ENCODE results near the gene GALNT17.

The GALNT17 gene

GRCh38 chr7:71477441-71477840 is 345.5 kb downstream of the GALNT17 start:
- TF ChIP-seq SIN3A (IDR thresholded peaks at IDR 0.05; ENCODE audit: borderline replicate concordance, insufficient read depth, low read length) (no peak), FOXP2 (optimal IDR thresholded peaks at IDR 0.05; ENCODE audit: borderline replicate concordance, extremely low read depth, extremely low read length, insufficient read depth) (no peak), TAF1 (IDR thresholded peaks at IDR 0.05; ENCODE audit: borderline replicate concordance, insufficient read depth, low read length) (no peak), REST (IDR thresholded peaks at IDR 0.05; ENCODE audit: insufficient read depth in 1 of 2, low read depth in 2 of 2, low read length in 2 of 2) (no peak), POLR2AphosphoS5 (IDR thresholded peaks at IDR 0.05; ENCODE audit: low read depth, low read length) (no peak)

- TF ChIP-seq SIN3A (IDR thresholded peaks at IDR 0.05; ENCODE audit: borderline replicate concordance, insufficient read depth, low read length) (no peak), FOXP2 (optimal IDR thresholded peaks at IDR 0.05; ENCODE audit: borderline replicate concordance, extremely low read depth, extremely low read length, insufficient read depth) (no peak), TAF1 (IDR thresholded peaks at IDR 0.05; ENCODE audit: borderline replicate concordance, insufficient read depth, low read length) (no peak), REST (IDR thresholded peaks at IDR 0.05; ENCODE audit: insufficient read depth in 1 of 2, low read depth in 2 of 2, low read length in 2 of 2) (no peak), POLR2AphosphoS5 (IDR thresholded peaks at IDR 0.05; ENCODE audit: low read depth, low read length) (no peak)
Observed at GRCh38 chr7:71479231-71479630, 347.3 kb downstream of the GALNT17 start.

GRCh38 chr7:71480791-71481190 is 348.8 kb downstream of the GALNT17 start:
- no peak for TF ChIP-seq POLR2AphosphoS5 (IDR thresholded peaks at IDR 0.05; ENCODE audit: low read depth, low read length)
- TF ChIP-seq TAF1 (IDR thresholded peaks at IDR 0.05; ENCODE audit: borderline replicate concordance, insufficient read depth, low read length): no peak
- TF ChIP-seq SIN3A (IDR thresholded peaks at IDR 0.05; ENCODE audit: borderline replicate concordance, insufficient read depth, low read length): no peak
- no peak for TF ChIP-seq REST (IDR thresholded peaks at IDR 0.05; ENCODE audit: insufficient read depth in 1 of 2, low read depth in 2 of 2, low read length in 2 of 2)
- no peak for TF ChIP-seq FOXP2 (optimal IDR thresholded peaks at IDR 0.05; ENCODE audit: borderline replicate concordance, extremely low read depth, extremely low read length, insufficient read depth)

GRCh38 chr7:71482284-71482683 is 350.3 kb downstream of the GALNT17 start:
- TF ChIP-seq POLR2AphosphoS5 (IDR thresholded peaks at IDR 0.05; ENCODE audit: low read depth, low read length) (no peak), TAF1 (IDR thresholded peaks at IDR 0.05; ENCODE audit: borderline replicate concordance, insufficient read depth, low read length) (no peak), FOXP2 (optimal IDR thresholded peaks at IDR 0.05; ENCODE audit: borderline replicate concordance, extremely low read depth, extremely low read length, insufficient read depth) (no peak), REST (IDR thresholded peaks at IDR 0.05; ENCODE audit: insufficient read depth in 1 of 2, low read depth in 2 of 2, low read length in 2 of 2) (no peak), SIN3A (IDR thresholded peaks at IDR 0.05; ENCODE audit: borderline replicate concordance, insufficient read depth, low read length) (no peak)

- TF ChIP-seq FOXP2 (optimal IDR thresholded peaks at IDR 0.05; ENCODE audit: borderline replicate concordance, extremely low read depth, extremely low read length, insufficient read depth): no peak
- no peak for TF ChIP-seq TAF1 (IDR thresholded peaks at IDR 0.05; ENCODE audit: borderline replicate concordance, insufficient read depth, low read length)
- TF ChIP-seq POLR2AphosphoS5 (IDR thresholded peaks at IDR 0.05; ENCODE audit: low read depth, low read length): no peak
- TF ChIP-seq SIN3A (IDR thresholded peaks at IDR 0.05; ENCODE audit: borderline replicate concordance, insufficient read depth, low read length): no peak
- TF ChIP-seq REST (IDR thresholded peaks at IDR 0.05; ENCODE audit: insufficient read depth in 1 of 2, low read depth in 2 of 2, low read length in 2 of 2): no peak
Observed at GRCh38 chr7:71484380-71484779, 352.4 kb downstream of the GALNT17 start.
